ENCODE data around the gene F13B.
"Not testable (repeated sequence)": the region's sequence is repeated elsewhere in the genome, so short reads cannot be mapped to it uniquely, and the experiment has no call there.

Gene F13B, protein sequence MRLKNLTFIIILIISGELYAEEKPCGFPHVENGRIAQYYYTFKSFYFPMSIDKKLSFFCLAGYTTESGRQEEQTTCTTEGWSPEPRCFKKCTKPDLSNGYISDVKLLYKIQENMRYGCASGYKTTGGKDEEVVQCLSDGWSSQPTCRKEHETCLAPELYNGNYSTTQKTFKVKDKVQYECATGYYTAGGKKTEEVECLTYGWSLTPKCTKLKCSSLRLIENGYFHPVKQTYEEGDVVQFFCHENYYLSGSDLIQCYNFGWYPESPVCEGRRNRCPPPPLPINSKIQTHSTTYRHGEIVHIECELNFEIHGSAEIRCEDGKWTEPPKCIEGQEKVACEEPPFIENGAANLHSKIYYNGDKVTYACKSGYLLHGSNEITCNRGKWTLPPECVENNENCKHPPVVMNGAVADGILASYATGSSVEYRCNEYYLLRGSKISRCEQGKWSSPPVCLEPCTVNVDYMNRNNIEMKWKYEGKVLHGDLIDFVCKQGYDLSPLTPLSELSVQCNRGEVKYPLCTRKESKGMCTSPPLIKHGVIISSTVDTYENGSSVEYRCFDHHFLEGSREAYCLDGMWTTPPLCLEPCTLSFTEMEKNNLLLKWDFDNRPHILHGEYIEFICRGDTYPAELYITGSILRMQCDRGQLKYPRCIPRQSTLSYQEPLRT

GRCh38 chr1:197066719-197067456 is at the start of gene F13B:
F13B (minus strand) TSS chr1:197067260; CDS start chr1:197067223, 37 bp downstream.
- DNase-seq = no peak

DNA sequence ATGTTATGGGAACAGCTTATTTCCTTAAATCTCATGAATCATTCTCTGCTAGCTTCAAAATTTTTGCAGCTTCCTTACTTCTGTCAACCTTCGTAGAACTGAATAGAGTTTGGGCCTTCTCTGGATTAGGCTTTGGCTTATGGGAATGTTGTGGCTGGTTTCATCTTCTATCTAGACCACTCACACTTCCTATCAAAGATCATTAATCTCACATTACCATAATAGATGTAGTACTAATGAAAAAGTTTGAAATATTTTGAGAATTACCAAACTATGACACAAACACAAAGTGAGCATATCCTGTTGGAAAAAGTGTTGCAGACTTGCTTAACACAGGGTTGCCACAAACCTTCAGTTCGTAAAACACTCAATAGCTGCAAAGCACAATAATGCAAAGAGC is 49.1 kb upstream of the F13B start:
- DNase-seq = no peak

- DNase-seq = no peak
Measured at GRCh38 chr1:197106869-197107268, 39.8 kb upstream of the F13B start.

GRCh38 chr1:197103300-197103699 is 36.2 kb upstream of the F13B start:
- no peak for DNase-seq

GRCh38 chr1:197101978-197102377 is 34.9 kb upstream of the F13B start:
- no peak for DNase-seq

GRCh38 chr1:197100677-197101076 is 33.6 kb upstream of the F13B start:
- DNase-seq = no peak

DNA sequence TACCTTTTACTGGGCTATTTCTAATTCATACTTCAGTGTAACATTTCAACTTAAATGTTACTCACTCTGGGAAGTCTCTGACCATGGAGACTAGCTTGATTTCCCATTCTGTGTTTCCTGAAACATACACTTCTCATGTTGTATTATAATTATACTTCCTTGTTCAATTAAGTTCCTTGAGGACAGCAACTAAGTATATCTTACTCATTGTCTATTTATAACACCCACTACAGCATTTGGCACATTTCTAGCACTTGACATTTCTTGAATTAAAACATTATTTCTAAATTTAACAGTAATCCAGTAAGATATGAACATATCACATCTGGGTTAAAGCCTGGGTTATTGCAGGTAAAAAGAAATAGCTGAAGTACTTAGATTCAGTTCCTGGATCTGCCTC is 32.4 kb upstream of the F13B start:
- no peak for DNase-seq

DNA sequence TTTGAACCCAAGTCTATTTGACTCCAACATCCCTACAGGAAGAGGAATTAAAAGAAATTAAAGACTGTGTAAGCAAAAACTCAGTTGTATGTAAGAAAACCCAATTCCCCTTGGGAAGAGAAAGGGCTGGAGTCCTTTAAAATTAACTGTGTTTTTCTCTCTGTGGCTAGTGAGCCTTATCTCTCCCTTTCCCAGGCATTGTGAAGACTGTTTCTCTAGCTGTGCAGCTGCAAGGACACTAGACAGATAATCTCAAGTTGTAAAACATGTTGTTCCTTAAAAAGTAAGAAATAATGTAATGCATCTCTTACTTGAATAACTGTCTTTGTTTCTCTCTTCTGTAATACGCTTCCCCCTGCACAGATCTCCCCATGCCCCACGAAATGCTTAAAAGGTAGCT is 29.9 kb upstream of the F13B start:
- not testable (repeated sequence) for DNase-seq

DNA sequence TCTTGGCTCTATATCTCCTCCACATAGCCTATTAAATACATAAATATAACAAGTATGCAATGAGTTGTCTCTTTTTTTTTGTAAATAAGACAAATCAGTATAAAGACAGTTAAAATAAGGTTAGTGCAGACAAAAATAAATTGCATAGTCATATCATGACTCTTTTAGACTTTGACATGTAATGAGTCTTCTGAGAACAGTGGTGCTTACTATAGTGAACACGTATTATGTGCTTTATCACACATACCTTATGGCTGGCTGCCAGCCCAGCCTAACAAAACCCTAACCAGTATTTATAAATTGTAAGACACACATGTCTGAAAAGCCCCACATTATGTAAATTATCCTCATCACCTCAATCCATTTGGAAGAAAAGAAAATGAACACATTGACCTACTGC is 29.1 kb upstream of the F13B start:
- no peak for DNase-seq

DNA sequence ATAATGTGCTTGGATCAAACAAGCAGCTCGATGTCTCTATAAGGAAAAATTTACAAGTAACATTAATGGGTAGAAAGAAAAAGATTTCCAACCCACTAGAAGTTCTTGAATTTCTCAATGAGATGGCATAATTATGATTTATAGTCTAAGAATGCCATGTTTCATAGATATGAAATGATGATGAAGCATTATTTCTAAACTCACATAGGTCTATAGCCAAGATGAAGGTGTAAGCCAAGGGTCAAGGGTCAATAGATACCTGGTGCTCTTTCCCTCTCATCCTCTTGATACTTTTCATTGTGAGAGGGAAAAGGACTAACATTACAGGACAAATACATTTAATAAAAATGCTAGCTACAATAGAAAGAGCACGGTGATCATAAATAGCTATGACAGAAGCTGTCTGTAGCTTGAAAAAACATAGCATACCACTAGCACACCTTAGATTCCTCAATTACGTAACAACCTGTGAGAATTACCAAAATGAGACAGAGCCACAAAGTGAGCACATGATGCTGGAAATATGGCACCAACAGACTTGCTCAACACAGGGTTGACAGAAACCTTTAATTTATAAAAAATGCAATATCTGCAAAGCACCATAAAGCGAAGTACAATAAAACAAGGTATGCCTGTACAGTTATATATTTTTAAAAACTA is 26.3 kb upstream of the F13B start:
- DNase-seq = no peak

DNA sequence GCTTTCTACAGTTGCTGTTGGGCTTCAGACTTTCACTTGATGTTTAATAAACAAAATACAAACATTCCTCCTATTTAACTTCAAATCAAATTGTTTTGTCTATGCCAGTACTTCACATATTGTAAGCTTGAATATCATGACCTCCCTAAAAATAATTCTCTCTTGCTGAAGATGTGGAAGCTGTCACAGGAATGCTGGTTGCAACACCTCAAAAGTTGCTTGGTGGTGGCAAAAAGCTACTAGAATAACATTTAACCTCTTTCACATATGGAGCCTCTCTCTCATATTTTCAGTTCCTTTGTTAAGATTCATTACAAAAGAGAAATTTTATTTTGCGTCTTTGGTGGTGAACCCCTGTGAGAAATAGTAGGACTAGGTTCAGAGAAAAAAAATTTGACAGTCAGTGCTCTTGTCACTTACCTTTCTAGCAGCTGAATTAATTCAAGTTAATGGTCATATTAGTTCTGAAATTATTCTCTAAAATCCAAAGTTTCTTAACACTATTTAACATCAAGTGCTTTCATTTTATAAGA is 25.5 kb upstream of the F13B start:
- DNase-seq = no peak

DNA sequence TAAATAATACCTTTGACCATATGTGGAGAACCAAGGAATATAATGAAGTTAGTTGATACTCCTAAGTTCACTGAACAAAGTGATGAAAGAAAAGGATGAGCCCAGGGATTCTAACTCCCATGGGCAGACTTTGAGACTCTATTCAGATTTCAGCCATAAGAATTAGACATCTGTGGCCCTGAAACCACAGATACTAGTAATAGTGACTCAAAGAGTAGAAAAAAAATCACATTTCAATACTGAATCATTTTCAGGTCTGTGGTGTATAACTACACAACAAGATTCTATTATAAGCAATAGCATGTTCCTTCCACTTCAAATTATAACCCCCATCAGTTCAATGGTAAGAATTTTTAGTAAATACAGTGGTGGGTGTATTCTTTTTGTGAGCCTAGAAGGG is 16.4 kb upstream of the F13B start:
- no peak for DNase-seq

GRCh38 chr1:197081117-197081753 is 14.2 kb upstream of the F13B start:
- no peak for DNase-seq

- no peak for DNase-seq
Measured at GRCh38 chr1:197080323-197080722, 13.3 kb upstream of the F13B start.

DNA sequence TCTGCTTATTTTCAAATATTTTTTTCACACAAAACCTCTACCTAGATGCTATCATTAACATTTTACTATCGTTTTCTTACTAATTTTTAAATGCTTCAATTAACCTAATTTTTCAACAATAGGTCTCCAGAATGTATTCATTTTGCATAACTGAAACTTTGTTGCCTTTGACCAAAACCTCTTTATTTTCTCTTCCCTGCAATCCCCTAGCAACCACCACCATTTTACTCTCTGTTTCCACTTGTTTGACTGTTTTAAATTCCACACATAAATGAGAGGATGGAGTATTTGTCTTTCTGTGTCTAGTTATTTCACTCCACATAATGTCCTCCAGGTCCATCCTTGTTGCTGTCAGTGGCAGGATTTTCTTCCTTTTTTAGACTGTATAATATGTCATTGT is 9.5 kb upstream of the F13B start:
- DNase-seq = no peak

- DNase-seq = no peak
Measured at GRCh38 chr1:197073978-197074377, 6.9 kb upstream of the F13B start.

- no peak for DNase-seq
Measured at GRCh38 chr1:197067457-197067818, 378 bp upstream of the F13B start.

DNA sequence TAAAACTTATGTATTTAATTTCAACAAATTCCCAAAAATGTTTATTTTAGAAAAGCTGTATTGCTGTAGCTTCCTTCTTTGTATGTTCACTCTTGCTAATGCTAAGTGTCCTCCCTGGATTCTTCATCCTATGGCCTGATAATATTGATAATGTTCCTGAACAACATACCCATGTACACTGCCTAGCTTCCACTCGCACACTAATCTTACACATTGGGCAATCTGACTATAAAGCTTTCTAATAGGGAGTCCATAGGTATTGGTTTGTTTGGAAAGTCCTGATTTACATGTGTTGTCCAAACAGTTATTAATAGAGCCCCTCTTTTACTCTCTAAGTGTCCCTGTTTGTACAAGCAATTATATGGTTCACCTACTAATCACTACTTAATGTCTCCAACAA is 783 bp downstream of the F13B start:
- no peak for DNase-seq

GRCh38 chr1:197065559-197065958 is 1.5 kb downstream of the F13B start:
- no peak for DNase-seq

DNA sequence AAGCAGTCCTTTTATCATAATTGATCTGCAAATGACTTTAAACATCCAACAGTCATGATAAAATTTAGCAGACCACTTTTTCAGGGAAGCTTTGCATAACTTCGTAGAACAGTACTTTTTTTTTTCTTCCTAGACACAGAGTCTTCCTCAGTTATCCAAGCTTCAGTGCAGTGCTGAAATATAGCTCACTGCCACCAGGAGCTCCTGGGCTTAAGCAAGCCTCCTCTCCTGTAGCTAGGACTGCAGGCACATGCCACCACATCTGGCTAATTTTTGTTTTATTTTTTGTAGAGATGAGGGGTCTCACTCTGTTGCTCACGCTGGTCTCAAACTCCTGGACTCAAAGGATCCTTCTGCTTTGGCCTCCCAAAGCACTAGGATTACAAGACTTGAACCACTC is 3.8 kb downstream of the F13B start:
- no peak for DNase-seq

DNA sequence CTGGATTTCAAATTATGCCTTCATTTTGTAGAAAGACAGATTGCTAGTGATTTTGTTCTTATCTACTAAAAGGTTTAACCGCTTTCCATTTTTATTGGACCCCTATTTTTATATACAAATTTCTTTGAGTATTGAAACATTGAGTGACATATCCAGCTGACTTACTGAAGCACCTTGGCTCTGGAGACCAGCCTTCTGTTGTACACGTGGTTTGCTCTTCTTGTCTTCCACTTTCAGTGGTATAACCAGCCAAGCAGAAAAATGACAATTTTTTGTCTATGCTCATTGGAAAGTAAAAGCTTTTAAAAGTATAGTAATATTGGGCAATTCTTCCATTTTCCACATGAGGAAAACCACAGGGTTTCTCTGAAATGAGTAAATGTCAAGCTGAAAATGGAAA is 4.4 kb downstream of the F13B start:
- no peak for DNase-seq

DNA sequence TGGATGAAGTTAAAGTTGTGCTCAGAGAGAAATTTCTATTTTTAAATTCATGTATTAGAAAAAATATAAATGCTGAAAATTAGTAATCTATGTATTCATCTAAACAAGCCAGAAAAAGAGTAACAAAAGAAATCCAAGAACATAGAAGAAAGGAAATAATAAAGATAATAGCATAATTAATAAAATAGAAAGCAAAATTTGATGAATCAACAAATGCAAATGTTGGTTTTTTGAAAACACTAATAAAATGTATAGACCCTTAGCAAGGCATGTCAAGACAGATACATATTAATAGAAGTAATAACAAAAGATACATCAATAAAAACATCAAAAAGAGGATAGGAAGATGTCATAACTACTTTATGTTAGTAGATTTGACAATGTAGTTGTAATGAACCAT is 18.0 kb downstream of the F13B start:
- no peak for DNase-seq
